GM18870 (cell line): ENCODE measurements around the gene SEZ6L.

ENCODE experiments used
- ATAC-seq: cut with Tn5 transposase; IDR thresholded peaks from one replicate; pipeline ENCODE4 v1.9.1; 2021; ENCODE audit warnings: moderate library complexity; ENCODE audit not compliant: unreplicated experiment

Gene SEZ6L

GRCh38 chr22:26292667-26292995 lies 123.4 kb downstream of the SEZ6L start:
- no peak for ATAC-seq

GRCh38 chr22:26295563-26296126 lies 126.4 kb downstream of the SEZ6L start:
- ATAC-seq: no peak

- ATAC-seq: no peak
Observed at GRCh38 chr22:26298605-26299310, 129.5 kb downstream of the SEZ6L start.

DNA sequence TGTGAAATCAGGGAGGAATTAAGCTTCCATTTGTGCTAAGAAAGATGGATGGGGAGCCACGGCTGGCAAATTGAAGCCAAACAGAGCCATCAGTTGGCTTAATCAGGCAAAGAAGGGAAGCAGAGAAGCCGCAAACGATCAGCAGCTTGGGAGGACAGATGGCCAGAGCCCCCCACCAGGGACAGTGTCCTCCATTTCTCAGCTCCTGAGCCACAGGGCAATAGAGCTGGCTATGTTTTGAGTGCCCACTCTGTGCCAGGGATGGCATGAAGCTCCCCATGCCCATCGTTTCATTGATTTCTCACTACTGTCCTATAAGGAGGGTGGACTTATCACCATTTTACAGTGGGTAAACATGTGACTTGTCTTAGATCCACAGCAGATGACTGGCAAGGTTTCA lies 133.5 kb downstream of the SEZ6L start:
- ATAC-seq: no peak

DNA sequence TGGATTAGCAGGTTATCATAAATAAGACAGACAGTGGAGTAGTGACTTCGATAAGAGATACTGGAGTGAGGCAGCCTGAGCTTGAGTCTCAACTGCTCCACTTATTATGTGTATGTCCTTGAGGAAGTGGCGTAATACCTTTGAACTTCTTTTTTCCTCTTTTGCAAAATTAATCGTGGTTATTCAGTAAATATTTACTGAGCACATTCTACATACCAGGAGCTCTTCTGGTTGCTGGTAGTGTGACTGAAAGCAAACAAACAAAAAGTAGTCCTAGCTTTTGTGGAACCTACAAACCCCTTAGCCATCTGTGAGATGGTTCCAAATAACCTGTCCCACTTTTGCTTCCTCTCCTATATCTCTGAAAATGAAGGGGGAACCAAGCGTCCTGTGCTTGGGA lies 134.2 kb downstream of the SEZ6L start:
- ATAC-seq: no peak

DNA sequence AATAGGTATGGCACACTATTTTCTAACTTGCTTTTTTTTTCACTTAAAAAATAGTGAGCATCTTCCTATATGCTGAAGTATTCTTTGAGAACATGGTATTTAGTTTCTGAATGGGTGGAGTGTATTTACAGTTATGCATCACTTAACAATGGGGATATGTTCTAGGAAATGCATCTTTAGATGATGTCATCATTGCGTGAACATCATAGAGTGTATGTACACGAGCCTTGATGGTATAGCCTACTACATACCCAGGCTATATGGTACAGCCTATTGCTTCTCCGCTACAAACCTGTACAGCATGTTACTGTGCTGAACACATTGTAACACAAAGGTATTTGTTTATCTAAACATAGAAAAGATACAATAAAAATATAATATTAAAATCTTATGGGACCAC lies 135.5 kb downstream of the SEZ6L start:
- no peak for ATAC-seq

DNA sequence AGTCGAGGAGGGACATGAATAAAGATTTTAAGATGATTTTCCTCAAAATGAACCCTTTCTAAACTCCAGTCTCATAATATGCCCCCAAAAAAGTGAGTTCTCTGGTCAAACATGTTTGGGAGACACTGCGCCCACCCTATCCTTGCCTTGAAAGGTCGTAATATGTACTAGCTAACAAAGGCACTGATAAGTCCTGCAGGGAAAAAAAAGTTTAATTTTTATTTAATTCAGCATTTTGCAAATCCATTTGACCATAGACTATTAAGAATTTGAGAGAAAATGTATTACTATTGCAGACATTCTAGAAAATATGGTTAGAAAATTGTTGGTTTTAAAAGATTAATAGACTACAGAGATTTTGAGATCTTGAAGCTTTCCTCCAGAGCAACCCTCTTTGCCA lies 139.2 kb downstream of the SEZ6L start:
- no peak for ATAC-seq

GRCh38 chr22:26310616-26311015 lies 141.4 kb downstream of the SEZ6L start:
- ATAC-seq: no peak

GRCh38 chr22:26313291-26313690 lies 144.0 kb downstream of the SEZ6L start:
- ATAC-seq: no peak

DNA sequence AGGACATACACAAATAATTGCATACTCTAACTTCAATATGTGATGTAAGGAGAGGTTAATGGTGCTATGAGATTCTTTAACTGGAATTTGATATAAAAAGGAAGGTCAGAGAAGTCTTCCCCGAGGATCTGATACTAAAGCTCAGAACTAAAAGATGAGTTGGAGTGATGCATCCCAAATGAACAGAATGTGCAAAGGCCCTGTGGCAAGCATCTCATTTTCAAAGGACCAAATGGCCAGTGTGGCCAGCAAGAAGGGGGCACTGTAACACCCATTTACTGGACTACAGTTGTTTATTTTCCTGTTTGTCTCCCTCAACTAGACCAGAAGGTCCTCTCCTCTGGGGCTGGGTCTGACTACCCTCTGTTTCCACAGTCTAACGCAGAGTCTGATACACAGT lies 144.9 kb downstream of the SEZ6L start:
- no peak for ATAC-seq

DNA sequence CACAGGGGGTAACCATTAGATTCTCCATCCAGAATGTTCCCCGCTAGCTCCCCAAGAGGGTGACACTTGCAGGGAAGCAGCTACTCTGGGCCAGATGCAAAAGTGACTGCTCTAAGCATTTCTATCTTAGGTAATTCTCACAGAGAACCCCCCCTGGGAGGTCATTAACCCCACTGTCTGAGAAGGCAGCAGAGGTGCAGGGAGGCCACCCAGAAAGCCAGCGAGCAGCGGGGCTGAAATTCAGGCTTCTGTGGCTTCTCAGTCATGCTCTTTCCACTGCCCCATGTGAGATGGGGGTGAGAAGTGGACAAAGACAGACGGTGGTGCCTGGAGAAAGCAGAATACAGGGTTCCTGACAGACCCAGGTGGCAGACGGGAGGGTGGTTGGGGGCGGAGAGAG lies 145.4 kb downstream of the SEZ6L start:
- ATAC-seq: no peak

GRCh38 chr22:26316732-26317285 lies 147.5 kb downstream of the SEZ6L start:
- no peak for ATAC-seq

DNA sequence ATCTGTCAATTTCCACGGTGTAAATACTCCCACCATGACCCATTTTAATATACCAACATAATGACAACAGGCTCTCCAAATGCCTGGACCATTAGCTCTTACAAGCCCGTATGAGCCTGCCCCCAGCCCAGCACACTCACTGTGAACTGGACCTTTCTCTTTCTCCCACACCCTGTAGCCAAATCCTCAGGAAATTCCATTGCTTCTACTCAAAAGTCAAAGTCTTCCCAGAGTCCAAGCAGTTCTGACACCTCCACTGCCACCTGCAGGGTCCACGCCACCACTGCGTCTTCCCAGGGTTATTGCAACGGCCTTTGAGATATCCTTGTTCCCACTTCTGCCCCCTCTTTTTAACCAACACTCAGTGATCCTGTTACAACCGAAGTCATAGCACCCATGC lies 149.7 kb downstream of the SEZ6L start:
- no peak for ATAC-seq

DNA sequence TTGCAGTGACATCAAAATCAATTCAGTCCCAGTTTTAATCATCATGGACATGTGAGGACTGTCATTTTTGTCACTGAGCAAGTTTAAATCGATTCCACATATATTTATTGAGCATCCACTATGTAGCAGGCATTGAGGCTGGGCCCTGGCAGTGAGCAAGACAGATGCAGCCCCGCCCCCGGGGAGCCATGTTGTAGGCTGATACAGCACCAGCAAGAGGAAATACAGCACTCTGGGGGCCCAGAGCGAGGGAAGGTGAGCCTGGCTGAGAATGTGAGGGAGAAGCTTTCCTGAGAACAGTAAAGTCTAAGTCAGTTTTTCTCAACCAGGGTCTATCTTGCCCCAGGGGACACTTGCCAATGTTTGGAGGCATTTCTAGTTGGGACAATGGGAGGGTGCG lies 151.2 kb downstream of the SEZ6L start:
- no peak for ATAC-seq

DNA sequence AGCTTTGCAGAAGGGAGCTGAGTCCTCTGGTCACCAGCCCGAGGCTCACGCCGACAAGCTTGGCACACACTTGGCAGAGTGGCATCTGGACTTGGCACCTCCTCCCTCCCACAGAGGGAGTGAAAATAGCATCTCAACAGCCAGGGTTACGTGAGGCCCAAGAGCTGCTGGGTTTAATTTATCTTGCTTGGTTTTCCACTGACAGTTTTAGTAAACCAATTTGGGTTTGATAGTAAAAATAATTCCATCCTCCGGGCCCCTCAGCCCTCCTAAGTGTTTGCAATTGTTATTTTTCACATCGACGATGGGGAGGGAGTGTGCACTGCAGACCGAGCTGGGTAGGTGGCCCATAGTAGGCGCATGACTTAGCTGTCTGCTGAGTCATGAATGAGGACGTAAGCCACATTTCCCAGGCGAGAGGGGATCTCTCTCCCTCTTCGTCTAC lies 152.2 kb downstream of the SEZ6L start:
- ATAC-seq: no peak

DNA sequence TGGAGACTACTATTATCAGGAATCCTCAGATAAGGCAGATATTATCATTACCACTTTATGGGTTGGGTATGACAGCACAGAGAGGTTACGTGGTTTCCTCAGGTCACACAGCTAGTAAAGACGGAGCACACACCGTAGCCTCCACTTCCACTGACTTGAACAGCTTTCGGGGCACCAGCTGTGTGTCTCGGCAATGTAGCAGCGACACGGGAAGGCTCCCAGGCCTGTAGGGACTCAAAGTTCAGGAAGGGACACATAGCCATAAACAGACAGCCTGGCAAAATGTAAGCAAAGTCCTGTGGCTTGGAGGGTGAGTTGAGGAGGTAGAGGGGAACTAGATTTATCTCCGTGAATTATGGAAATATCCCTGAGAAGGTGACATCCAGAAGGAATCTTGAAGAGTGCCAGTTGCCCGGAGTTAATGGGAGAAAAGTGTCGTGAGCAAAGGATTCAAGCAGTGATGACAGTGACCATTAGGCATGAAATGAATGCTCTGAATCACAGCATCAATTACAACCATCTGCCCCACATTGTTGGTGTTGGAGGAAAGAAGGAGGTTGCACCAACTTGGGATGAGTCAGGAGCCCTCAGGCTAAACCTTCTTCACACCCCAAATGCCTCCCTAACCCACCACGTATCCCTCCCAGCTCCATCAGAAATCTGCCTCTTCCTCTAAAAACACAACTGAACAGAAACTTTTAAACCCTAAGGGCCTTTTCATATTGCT lies 153.1 kb downstream of the SEZ6L start:
- no peak for ATAC-seq

GRCh38 chr22:26323013-26323412 lies 153.8 kb downstream of the SEZ6L start:
- no peak for ATAC-seq

GRCh38 chr22:26324150-26324549 lies 154.9 kb downstream of the SEZ6L start:
- ATAC-seq: no peak

DNA sequence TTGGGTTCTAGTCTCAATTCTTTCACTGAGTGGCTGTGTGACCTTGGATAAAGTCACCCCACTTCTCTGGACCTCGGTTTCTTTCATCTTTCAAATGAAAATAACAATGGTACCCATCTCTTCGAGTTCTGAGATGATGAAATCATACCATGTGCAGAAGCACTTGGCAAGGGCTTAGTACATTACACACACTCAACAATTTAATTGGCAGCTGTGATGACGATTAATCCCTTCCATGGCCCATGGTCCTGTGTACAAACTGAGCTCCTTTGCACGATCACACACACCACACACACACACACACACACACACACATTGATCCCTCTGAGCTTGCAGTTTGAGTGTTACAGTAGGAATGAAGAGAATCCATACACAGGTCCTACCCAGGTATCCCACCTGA lies 156.4 kb downstream of the SEZ6L start:
- ATAC-seq: no peak

- ATAC-seq: no peak
Observed at GRCh38 chr22:26326803-26327202, 157.5 kb downstream of the SEZ6L start.

DNA sequence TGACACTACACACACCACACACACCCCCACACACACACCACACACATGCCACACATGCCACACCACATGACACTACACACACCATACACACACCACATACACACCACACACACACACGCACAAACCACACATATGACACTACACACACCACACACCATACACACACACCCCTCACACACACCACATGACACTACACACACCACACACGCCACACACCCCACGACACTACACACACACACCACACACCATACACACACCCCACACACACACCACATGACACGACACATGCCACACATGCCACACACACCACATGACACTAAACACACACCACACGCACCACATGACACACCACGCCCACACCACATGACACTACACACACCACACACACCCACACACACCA lies 158.0 kb downstream of the SEZ6L start:
- no peak for ATAC-seq

- ATAC-seq: no peak
Observed at GRCh38 chr22:26328221-26328620, 159.0 kb downstream of the SEZ6L start.
